H1 (cell line): ENCODE measurements around the gene BATF3. TPM values are rescaled to one million over a fixed set of nuclear protein-coding genes. Genes with fewer than 3 reads are reported as not detected.

Source experiments
- EGR1 ChIP-seq: IDR thresholded peaks from 2 replicates; pipeline ENCODE4 v1.6.1; 2011; ENCODE audit warnings: low read depth, low read length, borderline replicate concordance
- EP300 ChIP-seq, 2 experiments: IDR thresholded peaks; 1 replicate in 1 of 2; 2 replicates in 1 of 2; pipeline ENCODE4 v1.6.1; 2011 to 2012; ENCODE audit warnings: low read depth in 2 of 2, low read length in 2 of 2, mild to moderate bottlenecking in 2 of 2, borderline replicate concordance in 1 of 2, inconsistent platforms in 1 of 2, moderate library complexity in 1 of 2
- HDAC2 ChIP-seq, 2 experiments: fragments of 300-600 bp in 1 of 2; sonication (generic) in 1 of 2; IDR thresholded peaks; 2 replicates each; pipeline ENCODE4 v1.6.1; 2011 to 2012; ENCODE audit warnings: low read depth in 2 of 2, low read length in 2 of 2, mild to moderate bottlenecking in 2 of 2, moderate library complexity in 2 of 2, borderline replicate concordance in 1 of 2, inconsistent platforms in 1 of 2
- JUND ChIP-seq: IDR thresholded peaks from 2 replicates; pipeline ENCODE4 v1.6.1; 2011; ENCODE audit warnings: mild to moderate bottlenecking, improper control_type of control experiment, low read length
- polyA plus RNA-seq, 7 experiments: library from polyadenylated mRNA; depleted of rRNA in 3 of 7; stranded (reverse) in 5 of 7; unstranded in 2 of 7; fragments of >200 nt in 5 of 7; fragments of 200-250 nt in 2 of 7; gene quantifications; 1 replicate in 5 of 7; 2 replicates in 1 of 7; 4 replicates in 1 of 7; pipeline versions ENCODE4 v1.2.1 to v1.2.3, GENCODE V29; 2011 to 2013; ENCODE audit warnings: missing spikeins in 2 of 7, mixed read lengths in 2 of 7
- total RNA-seq: library from RNA; stranded (reverse); fragmentation: NEBNext Ultra II Directional; extraction: Animal tissue kit (Norgen Biotek cat#: 25700); gene quantifications from 2 replicates; pipeline ENCODE4 v1.2.1, GENCODE V29; 2021

The BATF3 gene
- total and polyA plus RNA-seq, 2 of the 8 experiments (the other 6 are each of a cell fraction or from before 2014, with no cell fraction given) = 6.3 TPM

GRCh38 chr1:212677573-212677972 lies 22.1 kb downstream of the BATF3 start (continued):
- TF ChIP-seq HDAC2 (IDR thresholded peaks at IDR 0.05; ENCODE audit: borderline replicate concordance in 1 of 2, low read depth in 2 of 2, low read length in 2 of 2) (no peak), EGR1 (no peak), EP300 (IDR thresholded peaks at IDR 0.05; ENCODE audit: borderline replicate concordance in 1 of 2, low read depth in 2 of 2, low read length in 2 of 2) (no peak), JUND (no peak)
